Right atrium auricular region (tissue), 2 donors: Measurements from ENCODE around the gene KIFC1. TPM values are rescaled to one million over a fixed set of nuclear protein-coding genes. Genes with fewer than 3 reads are reported as not detected.
"Not testable (repeated sequence)": the region's sequence is repeated elsewhere in the genome, so short reads cannot be mapped to it uniquely, and the experiment has no call there.

ENCODE experiments used
- DNase-seq: peaks from one replicate; pipeline ENCODE4 v3.0.0-alpha.2; 2019; ENCODE audit warnings: low spot score
- H3K27ac ChIP-seq, 2 donors: fragments of 200-600 bp; sonication (generic); 1 replicate in 1 of 2; 2 replicates in 1 of 2; pipeline ENCODE4 v1.5.1; 2016 to 2019
- H3K27me3 ChIP-seq, 2 donors: fragments of 200-600 bp; sonication (generic); one replicate each; pipeline versions ENCODE4 v1.5.1 to v1.6.0; 2017 to 2019
- H3K36me3 ChIP-seq: fragments of 200-600 bp; sonication (generic); one replicate; pipeline ENCODE4 v1.5.1; 2016
- H3K4me1 ChIP-seq, 2 donors: fragments of 200-600 bp; sonication (generic); one replicate each; pipeline versions ENCODE4 v1.5.1 to v1.6.0; 2017 to 2019
- H3K4me3 ChIP-seq, 2 donors: fragments of 200-600 bp; sonication (generic); 1 replicate in 1 of 2; 2 replicates in 1 of 2; pipeline ENCODE4 v1.5.1; 2017 to 2019; ENCODE audit warnings: mild to moderate bottlenecking in 1 of 2, moderate library complexity in 1 of 2
- H3K9me3 ChIP-seq, 2 donors: fragments of 200-600 bp; sonication (generic); one replicate each; pipeline ENCODE4 v1.5.1; 2019
- CTCF ChIP-seq, 2 donors: fragments of 200-600 bp; sonication (generic); IDR thresholded peaks; one replicate each; pipeline ENCODE4 v1.5.1; 2019; ENCODE audit warnings: antibody characterized with exemption in 2 of 2
- total RNA-seq, 2 donors: library from RNA; depleted of rRNA; stranded (reverse); fragments of >200 nt; gene quantifications; one replicate each; pipeline ENCODE4 v1.1.0, GENCODE V29; 2016

KIFC1 gene, protein sequence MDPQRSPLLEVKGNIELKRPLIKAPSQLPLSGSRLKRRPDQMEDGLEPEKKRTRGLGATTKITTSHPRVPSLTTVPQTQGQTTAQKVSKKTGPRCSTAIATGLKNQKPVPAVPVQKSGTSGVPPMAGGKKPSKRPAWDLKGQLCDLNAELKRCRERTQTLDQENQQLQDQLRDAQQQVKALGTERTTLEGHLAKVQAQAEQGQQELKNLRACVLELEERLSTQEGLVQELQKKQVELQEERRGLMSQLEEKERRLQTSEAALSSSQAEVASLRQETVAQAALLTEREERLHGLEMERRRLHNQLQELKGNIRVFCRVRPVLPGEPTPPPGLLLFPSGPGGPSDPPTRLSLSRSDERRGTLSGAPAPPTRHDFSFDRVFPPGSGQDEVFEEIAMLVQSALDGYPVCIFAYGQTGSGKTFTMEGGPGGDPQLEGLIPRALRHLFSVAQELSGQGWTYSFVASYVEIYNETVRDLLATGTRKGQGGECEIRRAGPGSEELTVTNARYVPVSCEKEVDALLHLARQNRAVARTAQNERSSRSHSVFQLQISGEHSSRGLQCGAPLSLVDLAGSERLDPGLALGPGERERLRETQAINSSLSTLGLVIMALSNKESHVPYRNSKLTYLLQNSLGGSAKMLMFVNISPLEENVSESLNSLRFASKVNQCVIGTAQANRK
- 1 to 10 TPM in 1 of 2 donors, under 1 TPM in 1; 0.59 to 1.6 TPM for total RNA-seq

DNA sequence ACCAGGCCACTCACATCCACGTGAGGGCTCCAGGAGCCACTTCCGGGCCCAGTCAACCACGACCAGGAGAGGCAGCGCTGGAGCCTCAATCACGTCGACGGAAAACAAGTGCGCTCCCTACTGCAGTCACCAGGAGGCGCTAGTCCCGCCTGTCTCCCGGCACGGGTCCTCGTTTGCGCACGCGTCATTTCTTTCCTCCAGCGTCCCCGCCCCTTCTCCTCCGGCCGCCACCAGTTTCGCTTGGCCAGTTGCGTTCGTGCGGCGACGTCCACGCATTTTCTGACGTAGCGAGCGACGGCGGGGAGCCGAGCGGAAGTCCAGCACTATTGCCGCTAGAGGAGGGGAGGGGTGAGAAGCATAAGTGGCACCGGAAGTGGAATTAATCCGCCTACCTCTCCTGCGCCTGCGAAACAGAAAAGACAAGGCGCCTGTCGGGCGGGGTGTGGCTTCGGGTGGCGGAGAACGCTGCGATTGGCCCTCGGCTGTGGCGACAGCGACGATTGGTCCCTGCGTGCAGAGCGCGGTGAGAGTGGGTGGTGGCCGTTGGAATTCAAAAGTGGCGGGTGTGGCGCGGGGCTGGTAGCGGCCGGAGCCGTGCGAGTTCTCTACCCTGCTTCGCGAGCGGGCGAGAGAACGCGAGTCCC, at the start of gene KIFC1:
Gene KIFC1 (plus strand): TSS at position 546 of the 644 bp plus-strand sequence. CDS start 163 bp downstream, outside the sequence.
- H3K27ac ChIP-seq = peak within 1 kb of the TSS; percentile 89 to 94
- peak; percentile 99 for DNase-seq
- H3K4me1 ChIP-seq = peaks cover 0 to 14% of the 10 kb centered on the region in 2 donors
- TF ChIP-seq CTCF (IDR thresholded peaks at IDR 0.05) = peak; percentile 91 to 98
- H3K9me3 ChIP-seq = no peaks in the 10 kb centered on the region
- no peaks in the 10 kb centered on the region for H3K27me3 ChIP-seq
- peak within 1 kb of the TSS; percentile 34 to 53 for H3K4me3 ChIP-seq
- no peaks in the 10 kb centered on the region for H3K36me3 ChIP-seq

GRCh38 chr6:33343606-33343952, 48.0 kb upstream of the KIFC1 start:
- H3K27me3 ChIP-seq, H3K36me3 ChIP-seq, DNase-seq, H3K27ac ChIP-seq, H3K4me1 ChIP-seq, H3K9me3 ChIP-seq, H3K4me3 ChIP-seq: not testable (repeated sequence)

DNA sequence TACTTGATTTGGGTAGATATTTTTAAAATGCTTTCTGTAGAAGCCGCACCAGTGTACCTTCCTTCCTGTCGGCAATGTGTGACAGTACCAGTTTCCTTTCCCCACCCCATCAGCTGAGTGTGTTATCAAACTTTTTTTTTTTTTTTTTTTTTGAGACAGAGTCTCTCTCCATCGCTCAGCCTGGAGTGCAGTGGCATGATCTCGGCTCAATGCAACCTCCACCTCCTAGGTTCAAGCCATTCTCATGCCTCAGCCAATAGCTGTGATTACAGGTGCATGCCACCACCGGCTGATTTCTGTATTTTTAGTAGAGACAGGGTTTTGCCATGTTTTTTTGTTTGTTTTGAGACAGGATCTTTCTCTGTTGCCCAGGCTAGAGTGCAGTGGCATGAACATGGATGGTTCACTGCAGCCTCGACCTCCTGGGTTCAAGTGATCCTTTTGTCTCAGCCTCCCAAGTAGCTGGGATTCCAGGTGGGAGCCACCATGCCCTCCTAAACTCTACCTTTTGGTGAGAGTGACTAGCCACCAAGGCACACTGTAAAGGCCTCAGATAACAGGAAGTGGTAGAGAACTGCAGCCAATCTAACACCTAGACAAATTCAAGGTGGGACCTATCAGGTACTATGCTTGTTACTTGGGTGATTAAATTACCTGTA, 47.5 kb upstream of the KIFC1 start:
- peaks cover 0 to 4% of the 10 kb centered on the region in 2 donors for H3K4me1 ChIP-seq
- no peaks in the 10 kb centered on the region for H3K36me3 ChIP-seq
- H3K4me3 ChIP-seq = no peak overlapping the region
- no peaks in the 10 kb centered on the region for H3K9me3 ChIP-seq
- H3K27me3 ChIP-seq = no peaks in the 10 kb centered on the region
- DNase-seq = no peak
- TF ChIP-seq CTCF (IDR thresholded peaks at IDR 0.05) = no peak
- no peak overlapping the region for H3K27ac ChIP-seq

GRCh38 chr6:33344701-33345697, 46.6 kb upstream of the KIFC1 start:
- Histone ChIP-seq H3K27me3 (no peaks in the 10 kb centered on the region), H3K27ac (no peak overlapping the region), H3K9me3 (no peaks in the 10 kb centered on the region), H3K4me1 (peaks cover 0 to 4% of the 10 kb centered on the region in 2 donors), H3K36me3 (no peaks in the 10 kb centered on the region), H3K4me3 (no peak overlapping the region)
- peak; percentile 72 for DNase-seq
- peak; percentile 65 to 75 for TF ChIP-seq CTCF (IDR thresholded peaks at IDR 0.05)

DNA sequence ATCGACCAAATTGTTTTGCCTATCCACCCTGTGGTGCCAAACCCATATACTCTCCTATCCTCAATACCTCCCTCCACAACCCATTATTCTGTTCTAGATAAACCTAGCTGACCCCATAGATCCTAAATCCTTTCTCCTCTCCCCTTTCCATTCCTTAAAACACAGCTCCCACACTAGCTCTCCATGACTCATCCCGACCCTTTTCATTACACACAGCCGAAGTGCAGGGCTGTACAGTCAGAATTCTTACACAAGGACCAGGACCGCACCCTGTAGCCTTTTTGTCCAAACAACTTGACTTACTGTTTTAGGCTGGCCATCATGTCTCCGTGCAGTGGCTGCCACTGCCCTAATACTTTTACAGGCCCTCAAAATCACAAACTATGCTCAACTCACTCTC, 44.7 kb upstream of the KIFC1 start:
- H3K27me3 ChIP-seq, H3K4me3 ChIP-seq, DNase-seq, H3K4me1 ChIP-seq, H3K36me3 ChIP-seq, H3K27ac ChIP-seq, H3K9me3 ChIP-seq: not testable (repeated sequence)

GRCh38 chr6:33347816-33348215, 43.8 kb upstream of the KIFC1 start:
- Histone ChIP-seq H3K4me3 (no peak overlapping the region), H3K27me3 (no peaks in the 10 kb centered on the region), H3K36me3 (no peaks in the 10 kb centered on the region), H3K9me3 (no peaks in the 10 kb centered on the region), H3K4me1 (peaks cover 0 to 4% of the 10 kb centered on the region in 2 donors), H3K27ac (no peak overlapping the region)
- no peak for TF ChIP-seq CTCF (IDR thresholded peaks at IDR 0.05)
- DNase-seq = no peak

DNA sequence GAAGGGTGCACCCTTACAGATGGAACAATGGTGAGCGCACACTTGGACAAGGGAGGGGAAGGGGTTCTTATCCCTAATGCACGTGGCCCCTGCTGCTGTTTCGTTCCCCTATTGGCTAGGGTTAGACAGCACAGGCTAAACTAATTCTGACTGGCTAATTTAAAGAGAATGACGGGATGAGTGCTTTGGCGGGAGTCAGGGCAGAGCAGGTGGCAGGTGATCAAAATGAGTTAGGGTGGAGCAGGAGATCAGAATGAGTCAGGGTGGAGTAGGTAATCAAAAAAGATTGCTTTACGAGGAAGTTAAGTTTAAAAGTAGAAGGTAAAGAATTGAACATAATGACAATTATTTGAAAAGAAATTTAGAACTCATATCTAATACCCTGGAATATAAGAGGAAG, 35.8 kb upstream of the KIFC1 start:
- DNase-seq, H3K4me1 ChIP-seq, H3K27ac ChIP-seq, H3K9me3 ChIP-seq, H3K4me3 ChIP-seq, H3K36me3 ChIP-seq, H3K27me3 ChIP-seq: not testable (repeated sequence)
